Peyer's patch (tissue), 4 donors: ENCODE data around the gene DTL.

Experiments used
- POLR2A ChIP-seq, 2 donors: fragments of 450-650 bp; IDR thresholded peaks; one replicate each; pipeline ENCODE4 v1.5.1; 2017; ENCODE audit warnings: antibody characterized with exemption in 2 of 2, mild to moderate bottlenecking in 2 of 2, moderate library complexity in 2 of 2
- TF ChIP-seq, protein P1 (sequence below), 6 experiments: fragments of 450-650 bp in 4 of 6; fragments of 200-600 bp in 2 of 6; sonication (generic) in 1 of 6; IDR thresholded peaks; one replicate each; pipeline ENCODE4 v1.5.1; 2017 to 2019; ENCODE audit warnings: antibody characterized with exemption in 6 of 6, mild to moderate bottlenecking in 3 of 6, moderate library complexity in 1 of 6

GRCh38 chr1:212002536-212002935 lies 33.0 kb upstream of the DTL start:
- TF ChIP-seq, protein P1, sequence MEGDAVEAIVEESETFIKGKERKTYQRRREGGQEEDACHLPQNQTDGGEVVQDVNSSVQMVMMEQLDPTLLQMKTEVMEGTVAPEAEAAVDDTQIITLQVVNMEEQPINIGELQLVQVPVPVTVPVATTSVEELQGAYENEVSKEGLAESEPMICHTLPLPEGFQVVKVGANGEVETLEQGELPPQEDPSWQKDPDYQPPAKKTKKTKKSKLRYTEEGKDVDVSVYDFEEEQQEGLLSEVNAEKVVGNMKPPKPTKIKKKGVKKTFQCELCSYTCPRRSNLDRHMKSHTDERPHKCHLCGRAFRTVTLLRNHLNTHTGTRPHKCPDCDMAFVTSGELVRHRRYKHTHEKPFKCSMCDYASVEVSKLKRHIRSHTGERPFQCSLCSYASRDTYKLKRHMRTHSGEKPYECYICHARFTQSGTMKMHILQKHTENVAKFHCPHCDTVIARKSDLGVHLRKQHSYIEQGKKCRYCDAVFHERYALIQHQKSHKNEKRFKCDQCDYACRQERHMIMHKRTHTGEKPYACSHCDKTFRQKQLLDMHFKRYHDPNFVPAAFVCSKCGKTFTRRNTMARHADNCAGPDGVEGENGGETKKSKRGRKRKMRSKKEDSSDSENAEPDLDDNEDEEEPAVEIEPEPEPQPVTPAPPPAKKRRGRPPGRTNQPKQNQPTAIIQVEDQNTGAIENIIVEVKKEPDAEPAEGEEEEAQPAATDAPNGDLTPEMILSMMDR (IDR thresholded peaks at IDR 0.05): no peak
- no peak for TF ChIP-seq POLR2A (IDR thresholded peaks at IDR 0.05)
